Measurements from ENCODE around the gene PSD.
A peak's percentile ranks its signal among the peaks of the same experiment; 100 is the strongest.

- TF ChIP-seq POLR2A (IDR thresholded peaks at IDR 0.05) (peak in 3 of 4 donors; percentile 77 to 81 (median 77)), CTCF (IDR thresholded peaks at IDR 0.05) (peak in 1 of 6 experiments; percentile 16), EP300 (IDR thresholded peaks at IDR 0.05) (peak in 2 of 4 donors; percentile 48 to 77)
Measured at GRCh38 chr10:102395400-102396316, 22.9 kb downstream of the PSD start, which contains the start of gene NFKB2.
